HEK293 (cell line): ENCODE results near the gene DDIT4.

ENCODE experiments used
- CTCF ChIA-PET: fragments of 350-600 bp; formaldehyde crosslinking; extraction: SDS; loops from one replicate; lab custom pipeline; 2021; ENCODE audit warnings: antibody characterized with exemption; lab: Yijun Ruan, JAX
- POLR2A ChIA-PET: fragments of 300-600 bp; formaldehyde crosslinking; extraction: SDS; loops from one replicate; lab custom pipeline; 2020; ENCODE audit warnings: antibody characterized with exemption, inconsistent platforms; lab: Yijun Ruan, JAX
- H3K27ac ChIP-seq: fragments of 200-500 bp; sonication (Bioruptor generic); 2 replicates; pipeline ENCODE4 v1.5.1; 2014; ENCODE audit warnings: low read depth, low read length, control low read depth, inconsistent platforms; ENCODE audit errors: extremely low read depth
- H3K36me3 ChIP-seq, 2 experiments: fragments of 200-500 bp in 1 of 2; sonication (Bioruptor generic) in 1 of 2; 1 replicate in 1 of 2; 2 replicates in 1 of 2; pipeline ENCODE4 v1.5.1; 2014 to 2017; ENCODE audit warnings: inconsistent platforms in 2 of 2, low read length in 2 of 2; ENCODE audit not compliant: control insufficient read depth in 2 of 2, insufficient read depth in 1 of 2
- H3K4me1 ChIP-seq: fragments of 200-500 bp; sonication (Bioruptor generic); 2 replicates; pipeline ENCODE4 v1.5.1; 2014; ENCODE audit warnings: mild to moderate bottlenecking, low read length, inconsistent platforms; ENCODE audit not compliant: control insufficient read depth, insufficient read depth
- H3K4me3 ChIP-seq: 2 replicates; pipeline ENCODE4 v1.5.1; 2011; ENCODE audit warnings: low read depth, mild to moderate bottlenecking, control low read depth, low read length, moderate library complexity
- H3K9me3 ChIP-seq: fragments of 200-500 bp; sonication (Bioruptor generic); 2 replicates; pipeline ENCODE4 v1.5.1; 2014; ENCODE audit warnings: low read depth, low read length, inconsistent platforms; ENCODE audit not compliant: control insufficient read depth, insufficient read depth
- GLI2 ChIP-seq: fragments of 450-650 bp; formaldehyde crosslinking; IDR thresholded peaks from 2 replicates; pipeline ENCODE4; 2017; ENCODE audit warnings: missing biosample characterization, missing genetic modification characterization, low read depth, borderline replicate concordance
- PRDM4 ChIP-seq: fragments of 450-650 bp; formaldehyde crosslinking; IDR thresholded peaks from 2 replicates; pipeline ENCODE4 v1.5.1; 2017; ENCODE audit warnings: missing biosample characterization, missing genetic modification characterization
- PRDM6 ChIP-seq: fragments of 450-650 bp; formaldehyde crosslinking; IDR thresholded peaks from 2 replicates; pipeline ENCODE4 v1.5.1; 2017; ENCODE audit warnings: missing biosample characterization, missing genetic modification characterization
- SALL2 ChIP-seq: fragments of 450-650 bp; formaldehyde crosslinking; IDR thresholded peaks from 2 replicates; pipeline ENCODE4 v1.5.0; 2017; ENCODE audit warnings: missing biosample characterization, mild to moderate bottlenecking, missing genetic modification characterization, borderline replicate concordance
- SCRT1 ChIP-seq: fragments of 450-650 bp; formaldehyde crosslinking; IDR thresholded peaks from 2 replicates; pipeline ENCODE4 v1.5.1; 2016; ENCODE audit warnings: missing biosample characterization, missing genetic modification characterization, borderline replicate concordance
- ZBTB21 ChIP-seq: fragments of 450-650 bp; formaldehyde crosslinking; IDR thresholded peaks from 2 replicates; pipeline ENCODE4 v1.5.1; 2017; ENCODE audit warnings: missing biosample characterization, missing genetic modification characterization
- ZNF121 ChIP-seq: fragments of 450-650 bp; formaldehyde crosslinking; IDR thresholded peaks from 2 replicates; pipeline ENCODE4 v1.5.1; 2016; ENCODE audit warnings: missing biosample characterization, missing genetic modification characterization
- ZNF146 ChIP-seq: fragments of 450-650 bp; formaldehyde crosslinking; IDR thresholded peaks from 2 replicates; pipeline ENCODE4 v1.5.1; 2016; ENCODE audit warnings: missing biosample characterization, missing genetic modification characterization
- ZNF18 ChIP-seq: fragments of 450-650 bp; formaldehyde crosslinking; IDR thresholded peaks from 2 replicates; pipeline ENCODE4 v1.5.1; 2016; ENCODE audit warnings: missing biosample characterization, missing genetic modification characterization
- ZNF248 ChIP-seq: fragments of 450-650 bp; formaldehyde crosslinking; IDR thresholded peaks from 2 replicates; pipeline ENCODE4 v1.5.1; 2017; ENCODE audit warnings: missing biosample characterization, missing genetic modification characterization
- ZNF274 ChIP-seq, 2 experiments: fragments of 200-500 bp in 1 of 2; fragments of 450-650 bp in 1 of 2; sonication (Bioruptor generic) in 1 of 2; formaldehyde crosslinking in 1 of 2; IDR thresholded peaks; 2 replicates each; pipeline versions ENCODE4 v1.5.1 to v1.6.1; 2014 to 2016; ENCODE audit warnings: borderline replicate concordance in 1 of 2, inconsistent platforms in 1 of 2, low read length in 1 of 2, missing biosample characterization in 1 of 2, missing genetic modification characterization in 1 of 2
- ZNF654 ChIP-seq: fragments of 450-650 bp; formaldehyde crosslinking; IDR thresholded peaks from 2 replicates; pipeline ENCODE4 v1.5.1; 2016; ENCODE audit warnings: low read depth, missing biosample characterization, missing genetic modification characterization
- ZNF776 ChIP-seq: fragments of 450-650 bp; formaldehyde crosslinking; IDR thresholded peaks from 2 replicates; pipeline ENCODE4 v1.5.0; 2017; ENCODE audit warnings: missing biosample characterization, missing genetic modification characterization, borderline replicate concordance
- ZNF843 ChIP-seq: fragments of 450-650 bp; formaldehyde crosslinking; IDR thresholded peaks from 2 replicates; pipeline ENCODE4 v1.5.1; 2016; ENCODE audit warnings: missing biosample characterization, missing genetic modification characterization
- ZSCAN5A ChIP-seq: fragments of 450-650 bp; formaldehyde crosslinking; IDR thresholded peaks from 2 replicates; pipeline ENCODE4 v1.5.1; 2016; ENCODE audit warnings: missing biosample characterization, missing genetic modification characterization

Gene DDIT4

GRCh38 chr10:72260976-72261783 lies 12.5 kb upstream of the DDIT4 start (continued):
- TF ChIP-seq PRDM4 (tag by site-specific recombination) (0 out of 2 replicates have a peak, but pooled peaks have one; percentile 9), GLI2 (tag by site-specific recombination) (no peak), ZNF248 (tag by site-specific recombination) (no peak), ZSCAN5A (0 out of 2 replicates have a peak, but pooled peaks have one; percentile 5), ZNF654 (no peak), ZBTB21 (no peak), ZNF843 (tag by site-specific recombination) (no peak)

- H3K27ac ChIP-seq, result peak overlapping the region; percentile 97; the same call in 1 of the 2 replicates
- no peak overlapping the region for H3K4me3 ChIP-seq
- H3K9me3 ChIP-seq, result no peaks in the 10 kb centered on the region
- no peaks in the 10 kb centered on the region for H3K36me3 ChIP-seq
- no peak for TF ChIP-seq ZNF146 (tag by site-specific recombination)
- no peak for TF ChIP-seq SALL2 (tag by site-specific recombination)
- TF ChIP-seq PRDM6 (tag by site-specific recombination), result no peak
- no peak for TF ChIP-seq ZNF274 (IDR thresholded peaks at IDR 0.05; ENCODE audit: low read length)
- no peak for TF ChIP-seq ZNF274 (tag by site-specific recombination; IDR thresholded peaks at IDR 0.05; ENCODE audit: borderline replicate concordance)
- peak; percentile 26; the same call in 1 of the 2 replicates for TF ChIP-seq SCRT1
- TF ChIP-seq ZNF776 (tag by site-specific recombination), result no peak
- no peak for TF ChIP-seq ZNF121 (tag by site-specific recombination)
- TF ChIP-seq ZNF18 (tag by site-specific recombination), result 0 out of 2 replicates have a peak, but pooled peaks have one; percentile 38
- ChIA-PET POLR2A (interaction anchor here (0.7 to 5.8 kb wide), 5 partner anchors 10 to 163 kb away, joined by 3 to 120 read pairs (median 14); partner anchors contain the start of gene DDIT4), CTCF (interaction anchor here (0.6 to 3.3 kb wide), 2 partner anchors 13 to 223 kb away, joined by 3 to 27 read pairs; partner anchors contain the start of gene DDIT4)
- H3K4me1 ChIP-seq, result peaks cover 24% of the 10 kb centered on the region
These were observed 11.8 kb upstream of the DDIT4 start for GRCh38 chr10:72261784-72262404.
